Stimulated activated effector memory CD8-positive, alpha-beta T cell treated with anti-CD3 and anti-CD28 coated beads, Interleukin-12 subunit alpha, Interleukin-12 subunit beta, amount 100 ng/mL, for 72 hours (primary cell): ENCODE results near the gene TMEM108.
A peak's percentile ranks its signal among the peaks of the same experiment; 100 is the strongest.

Source experiments
- ATAC-seq: fragments of 150-1000 bp; cut with Tn5 transposase; 2 replicates; pipeline ENCODE4 v1.10.0; 2021
- DNase-seq, 2 donors: peaks; one replicate each; pipeline ENCODE4 v3.0.0; 2021 to 2022; ENCODE audit warnings: low spot score in 2 of 2
- H3K27ac Mint-ChIP-seq: one replicate; pipeline ENCODE4 v1.8.0; 2022; ENCODE audit warnings: mild to moderate bottlenecking, mixed read lengths
- H3K36me3 Mint-ChIP-seq: one replicate; pipeline ENCODE4 v1.8.0; 2022; ENCODE audit warnings: mild to moderate bottlenecking, mixed read lengths
- H3K4me1 Mint-ChIP-seq: one replicate; pipeline ENCODE4 v1.8.0; 2022; ENCODE audit warnings: mixed read lengths
- H3K4me3 Mint-ChIP-seq: one replicate; pipeline ENCODE4 v1.8.0; 2022; ENCODE audit warnings: mild to moderate bottlenecking, mixed read lengths
- H3K9me3 Mint-ChIP-seq: one replicate; pipeline ENCODE4 v1.8.0; 2022; ENCODE audit warnings: mixed read lengths

The TMEM108 gene

DNA sequence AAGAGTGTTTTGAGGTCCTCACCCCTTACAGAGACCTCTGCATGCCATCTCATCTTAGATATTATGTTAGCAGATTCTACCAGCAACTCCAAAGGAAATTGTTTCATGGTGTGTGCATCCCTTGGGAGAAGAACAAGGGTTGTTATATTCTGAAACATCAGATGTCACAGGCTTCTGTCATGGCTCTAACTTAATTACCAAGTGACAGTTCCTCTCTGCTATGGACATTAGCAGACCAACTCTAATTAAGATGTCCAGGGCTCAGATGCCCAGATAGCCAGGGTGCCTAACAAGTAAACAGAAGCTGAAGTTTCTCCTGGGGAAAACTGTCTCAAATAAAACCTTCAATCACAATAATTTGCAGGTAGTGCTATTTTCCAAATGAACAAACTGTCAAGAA is 208.6 kb downstream of the TMEM108 start:
- peaks cover 2% of the 10 kb centered on the region for H3K9me3 Mint-ChIP-seq
- no peak overlapping the region for H3K27ac Mint-ChIP-seq
- DNase-seq: no peak
- ATAC-seq: no peak
- H3K4me1 Mint-ChIP-seq: no peaks in the 10 kb centered on the region
- no peak overlapping the region for H3K4me3 Mint-ChIP-seq
- no peaks in the 10 kb centered on the region for H3K36me3 Mint-ChIP-seq

DNA sequence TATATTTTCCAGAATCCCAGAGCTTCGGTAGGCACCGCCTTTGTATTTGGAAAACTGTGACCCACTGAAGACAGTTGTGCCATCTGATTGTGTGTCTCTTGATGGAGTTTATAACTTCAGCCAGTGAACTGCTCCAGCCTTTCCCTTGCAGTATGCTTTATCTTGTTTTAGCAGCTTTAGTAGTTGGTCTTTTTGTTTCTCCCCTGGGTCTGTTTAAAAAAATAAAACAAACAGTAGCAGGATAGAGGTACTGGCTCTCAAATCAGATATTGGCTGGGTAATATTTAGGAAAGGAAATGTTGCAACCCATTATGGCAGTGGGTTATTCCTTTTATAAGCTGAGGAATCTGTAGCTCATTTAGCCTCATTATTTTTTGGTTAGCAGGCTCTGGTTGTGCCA is 210.2 kb downstream of the TMEM108 start:
- DNase-seq: no peak
- H3K9me3 Mint-ChIP-seq: peaks cover 2% of the 10 kb centered on the region
- H3K4me3 Mint-ChIP-seq: no peak overlapping the region
- H3K36me3 Mint-ChIP-seq: no peaks in the 10 kb centered on the region
- ATAC-seq: no peak
- no peaks in the 10 kb centered on the region for H3K4me1 Mint-ChIP-seq
- no peak overlapping the region for H3K27ac Mint-ChIP-seq

DNA sequence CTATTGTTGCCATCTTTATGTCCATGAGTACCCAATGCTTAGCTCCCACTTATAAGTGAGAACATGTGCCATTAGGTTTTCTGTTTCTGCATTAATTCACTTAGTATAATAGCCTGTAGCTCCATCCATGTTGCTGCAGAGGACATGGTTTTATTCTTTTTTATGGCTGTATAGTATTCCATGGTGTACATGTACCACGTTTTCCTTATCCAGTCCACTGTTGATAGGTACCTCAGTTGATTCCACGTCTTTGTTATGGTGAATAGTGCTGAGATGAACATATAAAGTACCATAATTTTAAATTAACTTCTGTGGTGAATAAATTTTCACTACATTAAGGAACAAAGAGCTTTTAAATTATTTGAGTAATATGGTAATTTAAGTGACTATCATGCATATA is 211.3 kb downstream of the TMEM108 start:
- ATAC-seq: no peak
- H3K4me3 Mint-ChIP-seq: no peak overlapping the region
- no peak overlapping the region for H3K27ac Mint-ChIP-seq
- no peaks in the 10 kb centered on the region for H3K4me1 Mint-ChIP-seq
- H3K36me3 Mint-ChIP-seq: no peaks in the 10 kb centered on the region
- no peak for DNase-seq
- no peaks in the 10 kb centered on the region for H3K9me3 Mint-ChIP-seq

DNA sequence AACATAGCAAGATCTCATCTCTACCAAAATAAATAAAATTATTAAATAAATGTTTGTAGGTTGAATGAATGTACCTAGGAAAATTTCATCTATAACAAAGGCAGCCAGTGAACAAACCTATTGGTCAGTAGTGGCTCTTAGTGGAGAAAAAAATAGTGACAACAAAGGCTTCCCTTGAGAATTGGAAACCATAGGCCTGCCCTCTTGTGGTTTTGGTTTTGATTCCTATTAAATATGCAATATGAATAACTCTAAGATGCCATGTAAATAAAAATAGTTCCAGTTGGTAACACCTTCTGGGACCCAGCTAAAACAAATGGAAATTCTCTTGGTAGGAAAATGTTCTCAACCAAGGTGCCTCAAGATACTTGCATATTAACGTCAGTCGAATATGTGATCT is 216.0 kb downstream of the TMEM108 start:
- no peaks in the 10 kb centered on the region for H3K36me3 Mint-ChIP-seq
- ATAC-seq: no peak

DNA sequence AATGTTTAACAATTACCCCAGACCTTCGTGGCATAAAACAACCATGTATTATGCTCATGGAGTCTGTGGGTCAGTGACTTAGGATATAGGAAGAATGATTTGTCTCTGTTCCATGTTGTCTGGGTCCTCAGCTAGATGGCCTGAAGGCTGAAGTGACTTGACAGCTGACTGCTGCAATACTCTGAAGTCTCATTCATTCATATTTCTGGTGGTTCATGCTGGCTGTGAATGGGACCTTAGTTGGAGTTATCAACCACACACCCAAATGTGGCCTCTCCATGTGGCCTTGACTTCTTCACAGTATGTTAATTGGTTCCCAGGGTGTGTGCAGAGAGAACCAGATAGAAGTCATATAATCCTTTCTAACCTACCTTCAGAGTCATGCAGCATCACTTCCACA is 216.5 kb downstream of the TMEM108 start:
- Mint-ChIP-seq H3K4me1 (no peaks in the 10 kb centered on the region), H3K27ac (no peak overlapping the region), H3K9me3 (no peaks in the 10 kb centered on the region), H3K4me3 (no peak overlapping the region), H3K36me3 (no peaks in the 10 kb centered on the region)
- DNase-seq: no peak
- ATAC-seq: no peak

More for the DNA sequence above, 216.0 kb downstream of the TMEM108 start:
- Mint-ChIP-seq H3K4me3 (no peak overlapping the region), H3K4me1 (no peaks in the 10 kb centered on the region), H3K9me3 (no peaks in the 10 kb centered on the region), H3K27ac (no peak overlapping the region)
- DNase-seq: no peak

DNA sequence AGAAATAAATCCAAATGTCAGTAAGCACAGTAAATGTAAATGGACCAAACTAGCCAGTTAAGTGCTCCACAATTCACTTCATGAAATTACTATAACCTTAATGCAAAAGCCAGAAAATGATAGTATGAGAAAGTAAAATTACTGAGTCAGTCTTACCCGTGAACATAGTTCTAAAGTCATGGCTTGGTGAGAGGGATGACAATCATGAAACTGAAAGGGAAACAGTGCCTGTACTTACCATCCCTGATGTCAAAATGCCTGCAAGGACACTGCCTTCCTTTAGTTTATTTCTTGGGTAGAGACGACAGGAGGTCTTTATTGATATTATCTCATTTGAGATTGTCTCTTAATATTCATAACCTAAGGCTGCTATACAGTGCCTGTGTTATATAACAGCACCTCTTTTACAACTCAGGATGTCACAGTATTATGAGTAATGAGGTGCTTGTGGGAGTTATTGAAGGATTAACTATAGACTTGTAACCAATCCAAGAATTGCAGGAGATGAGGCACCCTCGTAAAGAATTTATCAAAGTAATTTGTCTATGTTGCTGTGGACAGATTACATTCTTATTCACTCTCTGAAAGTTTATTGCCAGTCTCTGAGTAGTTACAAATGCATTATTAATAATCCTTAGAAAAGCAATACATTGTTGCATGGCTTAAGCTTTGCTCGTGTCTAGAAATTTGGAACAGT is 218.7 kb downstream of the TMEM108 start:
- no peaks in the 10 kb centered on the region for H3K4me1 Mint-ChIP-seq
- no peaks in the 10 kb centered on the region for H3K36me3 Mint-ChIP-seq
- H3K4me3 Mint-ChIP-seq: no peak overlapping the region
- no peak overlapping the region for H3K27ac Mint-ChIP-seq
- ATAC-seq (peak; percentile 60), DNase-seq (no peak)
- H3K9me3 Mint-ChIP-seq: no peaks in the 10 kb centered on the region

DNA sequence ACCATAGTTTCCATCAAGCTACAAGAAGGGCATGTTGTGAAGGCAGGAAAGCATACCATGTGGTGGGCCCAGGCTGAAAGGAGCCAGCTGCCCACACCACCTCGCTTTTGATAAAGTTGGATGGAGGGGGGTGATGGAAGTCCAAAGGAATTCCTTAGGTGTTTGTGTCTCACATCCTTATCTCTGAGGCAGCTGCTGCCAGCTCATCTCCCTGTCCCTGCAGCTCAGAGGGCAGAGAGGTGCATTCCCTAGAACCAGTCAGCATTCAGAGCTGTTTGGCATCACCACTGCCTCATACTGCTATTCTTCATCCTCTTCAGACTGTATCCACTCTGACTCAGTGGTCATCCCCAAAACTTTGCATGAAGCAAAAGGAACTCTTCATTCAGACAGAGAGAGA is 220.2 kb downstream of the TMEM108 start:
- DNase-seq (no peak), ATAC-seq (no peak)
- no peak overlapping the region for H3K27ac Mint-ChIP-seq
- H3K4me1 Mint-ChIP-seq: no peaks in the 10 kb centered on the region
- H3K9me3 Mint-ChIP-seq: no peaks in the 10 kb centered on the region
- no peaks in the 10 kb centered on the region for H3K36me3 Mint-ChIP-seq
- no peak overlapping the region for H3K4me3 Mint-ChIP-seq

DNA sequence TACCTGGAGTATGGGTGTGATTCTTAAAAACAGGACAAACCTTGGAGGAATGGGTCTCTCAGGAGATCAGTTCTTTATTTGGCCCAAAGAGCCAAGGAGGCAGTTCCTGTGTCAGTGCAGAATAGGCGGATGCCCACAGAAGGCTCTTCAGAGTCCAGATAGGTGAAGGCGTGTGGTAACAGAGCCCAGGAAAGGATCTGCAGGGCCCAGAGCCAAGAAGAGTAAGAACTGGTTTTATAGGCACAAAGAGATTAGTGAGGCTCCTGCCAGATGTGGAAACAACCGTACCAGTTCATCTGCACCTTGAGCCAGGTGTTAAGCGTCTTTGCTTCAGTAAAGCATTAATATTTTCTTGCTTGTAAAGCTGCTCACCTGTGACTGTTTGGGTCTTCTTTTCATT is 221.6 kb downstream of the TMEM108 start:
- ATAC-seq: no peak
- no peaks in the 10 kb centered on the region for H3K4me1 Mint-ChIP-seq
- DNase-seq: no peak
- H3K27ac Mint-ChIP-seq: no peak overlapping the region
- H3K9me3 Mint-ChIP-seq: no peaks in the 10 kb centered on the region
- no peaks in the 10 kb centered on the region for H3K36me3 Mint-ChIP-seq
- no peak overlapping the region for H3K4me3 Mint-ChIP-seq

DNA sequence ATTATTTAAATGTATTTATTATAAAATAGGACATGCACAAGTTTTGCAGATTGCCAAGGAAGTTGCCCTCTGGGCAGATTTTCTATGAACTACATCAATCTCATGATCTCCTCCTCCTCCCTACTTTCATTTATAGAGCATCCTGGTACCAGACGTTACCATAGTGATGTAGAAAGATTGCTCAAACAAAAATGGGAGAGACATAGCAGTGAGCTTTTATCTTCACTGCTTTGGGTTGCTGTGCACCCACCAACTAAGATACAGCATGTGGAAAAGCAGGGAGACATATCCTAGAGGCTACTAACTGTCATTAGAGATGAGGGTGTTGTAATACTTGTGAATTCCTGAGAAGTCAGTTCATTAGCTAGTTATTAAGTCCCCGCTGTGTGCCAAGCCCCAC is 224.1 kb downstream of the TMEM108 start:
- Mint-ChIP-seq H3K9me3 (no peaks in the 10 kb centered on the region), H3K4me3 (no peak overlapping the region), H3K36me3 (no peaks in the 10 kb centered on the region), H3K4me1 (no peaks in the 10 kb centered on the region), H3K27ac (no peak overlapping the region)
- ATAC-seq (no peak), DNase-seq (no peak)

DNA sequence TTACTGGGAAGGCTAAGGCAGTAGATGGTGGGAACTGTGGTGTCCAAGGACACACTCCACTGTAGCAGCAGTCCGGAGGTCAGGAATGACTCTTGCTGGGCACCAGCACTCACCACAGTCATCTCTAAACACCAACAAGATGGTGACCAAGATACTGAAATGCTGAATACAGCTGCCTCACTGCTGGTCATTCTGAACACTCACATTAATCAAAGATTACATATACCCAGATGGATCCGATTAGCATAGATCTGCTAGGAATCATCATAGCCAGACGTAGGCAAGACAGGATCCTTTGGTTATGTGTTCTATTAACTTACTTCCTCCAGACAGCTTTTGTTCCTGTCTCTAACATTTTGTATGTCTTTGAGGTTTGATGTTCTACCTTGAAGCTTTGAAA is 226.7 kb downstream of the TMEM108 start:
- no peaks in the 10 kb centered on the region for H3K36me3 Mint-ChIP-seq
- DNase-seq (no peak), ATAC-seq (no peak)
- no peaks in the 10 kb centered on the region for H3K4me1 Mint-ChIP-seq
- H3K9me3 Mint-ChIP-seq: no peaks in the 10 kb centered on the region
- no peak overlapping the region for H3K4me3 Mint-ChIP-seq
- H3K27ac Mint-ChIP-seq: no peak overlapping the region

DNA sequence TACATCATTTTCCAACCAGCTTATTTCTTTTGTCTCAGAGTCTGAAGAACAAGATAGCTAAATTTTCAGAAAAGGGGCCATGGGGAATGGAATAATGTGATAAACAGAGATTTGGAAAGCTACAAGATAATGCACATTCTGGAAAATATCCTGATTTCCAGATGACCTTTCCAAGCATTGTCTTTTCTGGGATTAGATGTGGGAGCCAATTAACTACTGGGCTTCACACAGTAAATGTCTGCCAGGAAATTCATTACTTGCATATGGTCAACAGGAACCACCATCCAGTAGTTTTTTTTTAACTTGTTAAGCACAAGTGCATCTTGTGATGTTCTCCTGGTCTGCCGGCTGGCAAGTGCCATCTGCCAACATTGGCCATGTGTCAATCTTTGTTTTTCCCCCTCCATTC is 230.5 kb downstream of the TMEM108 start:
- no peak for DNase-seq
- no peak overlapping the region for H3K27ac Mint-ChIP-seq
- H3K4me1 Mint-ChIP-seq: no peaks in the 10 kb centered on the region
- no peaks in the 10 kb centered on the region for H3K9me3 Mint-ChIP-seq
- no peak for ATAC-seq
- no peaks in the 10 kb centered on the region for H3K36me3 Mint-ChIP-seq
- no peak overlapping the region for H3K4me3 Mint-ChIP-seq

DNA sequence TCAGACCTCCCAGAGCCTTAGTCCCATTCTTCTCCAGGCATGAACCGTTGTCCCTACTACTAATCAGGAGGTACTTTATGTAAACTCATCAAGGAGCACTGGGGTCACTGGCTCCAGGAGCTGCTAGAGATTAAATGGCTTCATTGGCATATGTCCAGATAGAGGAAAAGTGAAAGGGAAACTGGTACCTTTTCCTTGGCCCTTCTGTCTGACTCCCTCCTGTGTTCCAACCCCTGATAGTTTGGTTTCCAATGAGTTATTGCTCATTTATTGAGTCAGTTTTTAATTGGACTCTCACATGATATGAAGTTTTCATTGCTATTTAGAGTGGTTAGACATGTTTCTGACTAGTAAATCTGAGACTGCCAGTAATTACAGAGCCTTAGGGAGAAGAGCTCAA is 231.2 kb downstream of the TMEM108 start:
- no peak for ATAC-seq
- Mint-ChIP-seq H3K4me3 (no peak overlapping the region), H3K4me1 (no peaks in the 10 kb centered on the region), H3K9me3 (no peaks in the 10 kb centered on the region), H3K27ac (no peak overlapping the region), H3K36me3 (no peaks in the 10 kb centered on the region)
- DNase-seq: no peak

DNA sequence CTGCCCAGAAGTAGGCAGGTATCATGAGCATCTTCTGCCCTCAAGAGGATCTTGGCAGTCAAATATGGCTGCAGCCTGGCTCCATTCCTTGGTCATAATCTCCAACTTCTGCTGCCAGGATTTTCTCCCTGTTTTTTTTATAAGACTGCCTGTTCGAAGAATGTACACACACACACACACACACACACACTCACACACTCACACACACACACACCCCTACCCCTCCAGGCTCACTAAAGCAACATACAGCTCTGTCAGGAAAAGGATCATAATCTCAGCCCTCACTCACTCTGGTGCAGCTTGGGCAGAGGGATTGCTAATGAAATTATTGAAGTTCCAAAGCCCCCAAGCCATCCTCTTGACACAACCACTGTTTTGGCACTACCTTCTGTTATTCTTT is 232.4 kb downstream of the TMEM108 start:
- DNase-seq: no peak
- no peak overlapping the region for H3K4me3 Mint-ChIP-seq
- H3K27ac Mint-ChIP-seq: no peak overlapping the region
- no peaks in the 10 kb centered on the region for H3K4me1 Mint-ChIP-seq
- ATAC-seq: no peak
- no peaks in the 10 kb centered on the region for H3K36me3 Mint-ChIP-seq
- H3K9me3 Mint-ChIP-seq: no peaks in the 10 kb centered on the region

DNA sequence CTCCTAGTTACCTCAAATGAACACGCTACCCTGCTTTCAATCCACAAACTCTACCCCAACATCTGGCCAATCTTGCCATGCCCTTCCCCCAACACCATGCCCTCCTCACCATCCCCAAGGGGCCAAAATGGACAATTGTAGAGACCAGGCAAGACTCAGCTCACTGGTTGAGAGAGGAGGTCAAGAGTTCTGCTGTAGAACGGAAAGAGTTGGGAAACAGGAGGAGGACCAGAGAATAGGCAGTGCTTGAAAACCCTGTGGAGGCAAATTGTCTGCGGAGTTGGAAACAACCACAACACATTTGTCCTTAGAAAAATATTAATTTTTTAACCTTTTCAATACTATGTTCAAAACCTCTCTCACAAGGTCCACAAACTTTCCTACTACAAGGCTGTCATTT is 232.9 kb downstream of the TMEM108 start:
- Mint-ChIP-seq H3K9me3 (no peaks in the 10 kb centered on the region), H3K4me3 (no peak overlapping the region), H3K36me3 (no peaks in the 10 kb centered on the region), H3K27ac (no peak overlapping the region), H3K4me1 (no peaks in the 10 kb centered on the region)
- ATAC-seq (no peak), DNase-seq (no peak)

DNA sequence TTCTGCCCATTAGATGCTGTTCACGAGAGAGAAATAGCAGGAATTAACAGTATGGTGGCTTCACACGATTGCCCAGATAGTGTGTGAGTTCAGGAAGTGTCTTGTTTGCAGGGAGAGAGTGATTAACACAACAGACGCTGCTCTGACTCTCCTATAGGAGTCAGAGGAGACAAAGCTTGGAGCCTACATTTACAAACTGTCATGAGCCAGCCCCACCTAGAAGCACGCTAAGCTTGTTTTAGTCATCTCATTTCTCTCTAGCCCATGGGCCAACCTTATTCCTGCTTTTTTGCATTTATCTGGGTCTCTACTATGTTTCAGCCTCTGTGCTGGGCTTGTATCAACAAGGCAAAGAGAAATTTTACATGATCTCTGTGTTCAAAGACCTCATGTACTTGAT is 233.3 kb downstream of the TMEM108 start:
- no peaks in the 10 kb centered on the region for H3K4me1 Mint-ChIP-seq
- ATAC-seq (no peak), DNase-seq (no peak)
- no peak overlapping the region for H3K4me3 Mint-ChIP-seq
- H3K9me3 Mint-ChIP-seq: no peaks in the 10 kb centered on the region
- no peak overlapping the region for H3K27ac Mint-ChIP-seq
- H3K36me3 Mint-ChIP-seq: no peaks in the 10 kb centered on the region

DNA sequence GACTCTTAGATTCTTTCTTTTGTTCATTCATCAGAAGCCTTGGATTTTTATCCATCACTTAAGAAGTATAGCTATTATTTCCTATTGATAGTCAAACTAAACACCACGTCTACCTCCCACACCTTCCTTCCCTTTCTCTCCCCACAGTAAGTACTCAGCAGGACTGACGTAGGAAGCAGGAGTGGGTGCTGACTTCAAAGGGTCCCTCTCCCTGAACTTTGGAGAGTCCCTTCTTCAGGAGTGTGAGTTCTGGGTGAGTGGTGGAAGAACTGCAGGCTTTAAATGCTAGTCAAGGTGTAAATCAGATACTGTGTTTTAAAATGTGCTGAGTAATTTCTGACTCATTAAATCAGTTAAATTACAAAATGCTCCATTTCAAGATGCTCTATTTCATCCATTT is 235.2 kb downstream of the TMEM108 start:
- H3K36me3 Mint-ChIP-seq: no peaks in the 10 kb centered on the region
- no peak for ATAC-seq
- no peak for DNase-seq
- H3K9me3 Mint-ChIP-seq: no peaks in the 10 kb centered on the region
- H3K4me3 Mint-ChIP-seq: no peak overlapping the region
- no peaks in the 10 kb centered on the region for H3K4me1 Mint-ChIP-seq
- H3K27ac Mint-ChIP-seq: no peak overlapping the region

DNA sequence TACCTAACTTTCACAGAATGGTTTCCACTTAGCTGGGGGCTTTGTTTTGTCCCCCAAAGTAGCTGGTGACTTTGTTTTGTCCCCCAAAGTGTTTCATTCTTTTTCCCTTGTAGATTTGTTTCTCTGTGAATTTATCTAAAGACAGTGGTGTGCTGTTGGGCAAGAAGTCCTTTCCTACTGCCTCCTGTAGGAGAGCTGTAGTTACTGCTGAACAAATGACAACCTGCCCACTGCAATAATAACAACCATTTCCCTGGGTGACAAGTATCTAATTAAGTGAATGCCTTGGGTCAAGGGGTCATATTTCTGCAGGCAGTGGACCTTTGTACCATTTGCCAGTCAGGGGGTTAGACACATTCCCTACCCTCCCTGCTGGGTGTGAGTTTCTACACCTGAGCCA is 236.3 kb downstream of the TMEM108 start:
- Mint-ChIP-seq H3K4me3 (no peak overlapping the region), H3K27ac (no peak overlapping the region), H3K4me1 (no peaks in the 10 kb centered on the region), H3K9me3 (no peaks in the 10 kb centered on the region), H3K36me3 (no peaks in the 10 kb centered on the region)
- ATAC-seq: no peak
- no peak for DNase-seq
